SK-N-MC (cell line): ENCODE results near the gene VASP.

Experiments used
- EZH2 ChIP-seq: fragments of 200-600 bp; sonication (generic); IDR thresholded peaks from one replicate; pipeline ENCODE4 v1.6.1; 2017; ENCODE audit warnings: antibody characterized with exemption
- FOXP2 ChIP-seq: optimal IDR thresholded peaks from 2 replicates; pipeline ENCODE3; 2011; ENCODE audit warnings: mild to moderate bottlenecking, moderate library complexity; ENCODE audit not compliant: insufficient read depth; ENCODE audit errors: extremely low read length, control extremely low read depth
- POLR2AphosphoS5 ChIP-seq: IDR thresholded peaks from 2 replicates; pipeline ENCODE4 v1.6.1; 2012; ENCODE audit warnings: mild to moderate bottlenecking, low read depth, low read length, borderline replicate concordance

DNA sequence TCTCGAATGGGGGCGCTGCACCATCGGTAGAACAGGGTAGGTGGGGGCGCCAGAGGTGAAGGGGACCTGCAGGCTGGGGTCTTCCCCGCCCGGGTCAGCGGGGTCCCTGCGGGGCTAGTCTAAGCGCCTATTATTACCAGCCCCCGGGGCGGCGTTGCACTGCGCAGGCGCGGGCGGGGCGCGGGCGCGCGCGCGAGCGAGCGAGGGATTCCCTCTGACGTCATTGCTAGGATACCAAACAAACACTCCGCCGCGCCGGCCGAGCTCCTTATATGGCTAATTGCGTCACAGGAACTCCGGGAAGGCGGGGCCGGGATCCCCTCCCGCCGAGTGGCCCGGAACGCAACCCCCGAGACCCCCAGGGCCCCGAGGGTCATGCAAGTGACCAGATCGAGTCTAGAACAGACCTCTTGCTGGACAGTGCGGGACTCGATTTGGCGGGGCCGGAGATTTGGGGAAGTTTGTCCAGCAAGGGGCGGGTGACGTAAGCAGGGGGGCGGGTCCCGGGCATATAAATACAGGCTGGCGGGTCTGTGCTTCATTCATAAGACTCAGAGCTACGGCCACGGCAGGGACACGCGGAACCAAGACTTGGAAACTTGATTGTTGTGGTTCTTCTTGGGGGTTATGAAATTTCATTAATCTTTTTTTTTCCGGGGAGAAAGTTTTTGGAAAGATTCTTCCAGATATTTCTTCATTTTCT is 39.7 kb upstream of the VASP start, which contains the start of gene FOSB:
- TF ChIP-seq POLR2AphosphoS5, result peak; percentile 53
- TF ChIP-seq EZH2, result no peak
- TF ChIP-seq FOXP2, result peak; percentile 41
